Activated B cell treated with CpG ODN at 0.5 μM for 24 hours (primary cell): ENCODE data around the gene REEP6. TPM values are rescaled to one million over a fixed set of nuclear protein-coding genes. Genes with fewer than 3 reads are reported as not detected.

Source experiments
- ATAC-seq: fragments of 200-7000 bp; cut with Tn5 transposase; one replicate; pipeline ENCODE4 v1.10.0; 2021; ENCODE audit warnings: low read depth, mild to moderate bottlenecking, moderate library complexity
- CTCF ChIA-PET: fragments of 350-600 bp; sonication (Branson Sonifier 250); formaldehyde crosslinking; loops from one replicate; lab custom pipeline; 2021; ENCODE audit warnings: antibody characterized with exemption; lab: Charles Lee
- POLR2A ChIA-PET: fragments of 350-600 bp; sonication (Branson Sonifier 250); formaldehyde crosslinking; loops from one replicate; lab custom pipeline; 2021; ENCODE audit warnings: antibody characterized with exemption; lab: Charles Lee
- DNase-seq: peaks from one replicate; pipeline ENCODE4 v3.0.0; 2022
- H3K27ac Mint-ChIP-seq: one replicate; pipeline ENCODE4 v1.8.0; 2020; ENCODE audit warnings: mixed read lengths
- H3K27me3 Mint-ChIP-seq: one replicate; pipeline ENCODE4 v1.8.0; 2021; ENCODE audit warnings: mixed read lengths
- H3K36me3 Mint-ChIP-seq: one replicate; pipeline ENCODE4 v1.8.0; 2021; ENCODE audit warnings: low read depth, mixed read lengths
- H3K4me1 Mint-ChIP-seq: one replicate; pipeline ENCODE4 v1.8.0; 2021; ENCODE audit warnings: mixed read lengths
- H3K4me3 Mint-ChIP-seq: one replicate; pipeline ENCODE4 v1.8.0; 2020; ENCODE audit warnings: mild to moderate bottlenecking, mixed read lengths
- H3K9me3 Mint-ChIP-seq: one replicate; pipeline ENCODE4 v1.8.0; 2020; ENCODE audit warnings: mixed read lengths
- intact Hi-C: fragments of 100-400 bp; cut with micrococcal nuclease; formaldehyde crosslinking; loops from one replicate; pipeline ENCODE4 v1.15.1; 2024
- total RNA-seq: library from RNA; stranded (reverse); gene quantifications from 2 replicates; pipeline ENCODE4 v1.2.3, GENCODE V29; 2022
- TF ChIP-seq, protein P1 (sequence below): fragments of 200-600 bp; IDR thresholded peaks from one replicate; pipeline ENCODE4 v1.8.0; 2022; ENCODE audit warnings: antibody characterized with exemption, mild to moderate bottlenecking

Gene REEP6
- total RNA-seq, 1 donor from 2014 or later = 1.1 TPM

DNA sequence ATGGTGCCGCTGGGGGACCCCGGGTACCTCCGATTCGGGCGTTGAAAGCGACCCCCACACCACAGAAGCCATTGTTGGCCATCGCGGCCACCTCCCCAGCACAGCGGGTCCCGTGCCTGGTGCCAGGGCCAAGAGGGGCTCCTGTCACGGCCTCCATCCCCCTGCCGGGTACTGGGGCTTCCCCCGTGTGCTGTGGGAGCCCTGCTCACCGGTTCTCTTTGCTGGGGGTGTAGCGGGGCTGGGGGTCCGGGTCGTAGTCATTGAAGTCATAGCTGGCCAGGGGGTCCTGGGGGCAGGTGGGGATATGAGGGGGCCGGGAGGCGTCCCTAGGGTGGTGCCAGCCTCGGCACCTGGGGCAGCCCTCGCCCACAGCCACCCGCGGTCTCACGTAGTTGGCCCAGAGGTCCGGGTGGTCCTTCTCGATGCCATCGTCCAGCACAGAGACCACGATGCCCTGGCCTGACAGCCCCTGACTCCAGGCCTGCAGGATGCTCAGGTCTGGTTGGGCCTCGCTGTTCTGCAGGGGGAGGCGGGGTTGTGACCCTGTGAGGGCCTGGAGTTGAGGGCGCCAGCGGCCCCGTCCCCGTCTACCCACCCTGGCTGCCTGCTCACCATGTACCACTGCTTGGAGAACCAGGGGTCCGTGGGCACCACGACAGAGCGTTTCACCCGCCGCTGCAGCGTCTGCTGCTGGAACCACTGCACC lies 3.3 kb upstream of the REEP6 start:
- Mint-ChIP-seq H3K4me1 (peaks cover 12% of the 10 kb centered on the region), H3K36me3 (no peaks in the 10 kb centered on the region), H3K27me3 (peaks cover 5% of the 10 kb centered on the region), H3K27ac (no peak overlapping the region), H3K4me3 (no peak overlapping the region), H3K9me3 (no peaks in the 10 kb centered on the region)
- ChIA-PET POLR2A (no interaction called here), CTCF (no interaction called here)
- TF ChIP-seq, protein P1, sequence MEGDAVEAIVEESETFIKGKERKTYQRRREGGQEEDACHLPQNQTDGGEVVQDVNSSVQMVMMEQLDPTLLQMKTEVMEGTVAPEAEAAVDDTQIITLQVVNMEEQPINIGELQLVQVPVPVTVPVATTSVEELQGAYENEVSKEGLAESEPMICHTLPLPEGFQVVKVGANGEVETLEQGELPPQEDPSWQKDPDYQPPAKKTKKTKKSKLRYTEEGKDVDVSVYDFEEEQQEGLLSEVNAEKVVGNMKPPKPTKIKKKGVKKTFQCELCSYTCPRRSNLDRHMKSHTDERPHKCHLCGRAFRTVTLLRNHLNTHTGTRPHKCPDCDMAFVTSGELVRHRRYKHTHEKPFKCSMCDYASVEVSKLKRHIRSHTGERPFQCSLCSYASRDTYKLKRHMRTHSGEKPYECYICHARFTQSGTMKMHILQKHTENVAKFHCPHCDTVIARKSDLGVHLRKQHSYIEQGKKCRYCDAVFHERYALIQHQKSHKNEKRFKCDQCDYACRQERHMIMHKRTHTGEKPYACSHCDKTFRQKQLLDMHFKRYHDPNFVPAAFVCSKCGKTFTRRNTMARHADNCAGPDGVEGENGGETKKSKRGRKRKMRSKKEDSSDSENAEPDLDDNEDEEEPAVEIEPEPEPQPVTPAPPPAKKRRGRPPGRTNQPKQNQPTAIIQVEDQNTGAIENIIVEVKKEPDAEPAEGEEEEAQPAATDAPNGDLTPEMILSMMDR = no peak
- ATAC-seq = no peak
- intact Hi-C loops = no loop called here
- DNase-seq = no peak

DNA sequence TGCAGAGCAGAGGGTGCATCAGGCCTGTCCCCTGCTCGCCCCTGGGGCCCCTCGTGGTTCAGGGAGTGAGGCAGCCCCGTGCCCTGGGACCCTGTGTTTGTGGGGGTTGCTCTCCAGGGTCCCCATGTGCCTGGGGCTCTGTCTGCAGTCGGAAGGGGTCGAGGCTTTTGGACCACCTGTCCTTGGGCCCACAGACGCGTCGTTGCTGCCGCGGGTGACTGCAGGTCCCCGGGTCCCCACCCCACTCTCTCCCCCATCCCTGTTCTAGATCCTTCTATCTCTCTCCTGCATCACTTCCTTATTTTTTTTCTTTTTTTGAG lies 2.7 kb upstream of the REEP6 start:
- ATAC-seq = no peak
- no peaks in the 10 kb centered on the region for H3K9me3 Mint-ChIP-seq
- H3K27me3 Mint-ChIP-seq = peaks cover 5% of the 10 kb centered on the region
- ChIA-PET POLR2A (no interaction called here), CTCF (no interaction called here)
- H3K4me3 Mint-ChIP-seq = no peak overlapping the region
- TF ChIP-seq, protein P1 = no peak
- no peak for DNase-seq
- peaks cover 12% of the 10 kb centered on the region for H3K4me1 Mint-ChIP-seq
- no peak overlapping the region for H3K27ac Mint-ChIP-seq
- intact Hi-C loops = no loop called here
- H3K36me3 Mint-ChIP-seq = no peaks in the 10 kb centered on the region

DNA sequence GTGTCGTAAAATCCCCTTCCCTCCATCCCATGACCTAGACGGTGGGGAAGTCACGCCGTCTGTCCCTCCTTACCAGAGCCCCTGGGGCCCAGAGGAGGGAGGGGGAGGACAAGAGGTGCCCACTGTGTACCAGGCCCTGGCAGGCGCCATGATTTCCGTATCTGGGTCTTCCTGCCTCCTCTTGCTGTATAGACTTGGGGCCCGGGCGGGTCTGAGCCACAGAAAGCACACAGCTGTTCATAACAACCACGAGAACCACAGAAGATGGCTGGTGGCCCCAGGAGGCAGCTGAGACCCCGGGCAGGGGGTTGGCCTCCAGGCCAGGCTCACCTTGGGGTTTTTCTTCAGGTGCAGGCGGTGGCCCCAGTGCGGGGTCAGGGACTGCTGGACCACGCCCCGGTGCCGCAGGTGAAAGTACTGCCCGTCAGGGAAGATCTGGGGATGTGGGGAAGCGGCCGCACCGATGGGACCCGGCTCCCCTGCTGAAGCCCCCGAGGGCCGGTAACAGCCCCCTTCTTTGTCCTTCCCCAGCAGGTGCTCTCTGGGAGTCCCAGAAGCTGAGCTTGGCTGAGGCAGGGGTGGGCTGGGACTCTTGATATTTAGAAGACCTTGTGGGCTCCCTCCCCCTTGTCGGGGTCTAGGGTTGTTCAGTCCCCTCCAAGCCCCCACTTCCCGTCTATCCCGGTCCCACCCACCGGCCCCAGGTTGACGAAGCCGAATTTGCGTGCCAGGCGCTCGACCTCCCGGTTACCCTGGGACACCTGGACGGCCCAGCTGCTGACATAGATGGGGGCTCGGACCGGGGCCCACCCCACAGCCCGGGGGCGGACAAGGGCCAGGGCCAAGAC lies 1.3 kb upstream of the REEP6 start:
- DNase-seq (no peak), ATAC-seq (no peak)
- TF ChIP-seq, protein P1 = no peak
- H3K36me3 Mint-ChIP-seq = no peaks in the 10 kb centered on the region
- peak overlapping the region; percentile 50 for H3K4me3 Mint-ChIP-seq
- H3K27me3 Mint-ChIP-seq = peaks cover 5% of the 10 kb centered on the region
- POLR2A ChIA-PET = interaction anchor here (1.9 kb wide), 1 partner anchor 16 kb away, joined by 5 read pairs; no protein-coding TSS in a partner anchor
- H3K27ac Mint-ChIP-seq = no peak overlapping the region
- CTCF ChIA-PET = no interaction called here
- intact Hi-C loops = loop anchor here (1.0 kb wide), 3 partner anchors 10 to 51 kb away; partner anchors contain the start of genes C19orf25 and RPS15
- H3K9me3 Mint-ChIP-seq = no peaks in the 10 kb centered on the region
- peaks cover 12% of the 10 kb centered on the region for H3K4me1 Mint-ChIP-seq

DNA sequence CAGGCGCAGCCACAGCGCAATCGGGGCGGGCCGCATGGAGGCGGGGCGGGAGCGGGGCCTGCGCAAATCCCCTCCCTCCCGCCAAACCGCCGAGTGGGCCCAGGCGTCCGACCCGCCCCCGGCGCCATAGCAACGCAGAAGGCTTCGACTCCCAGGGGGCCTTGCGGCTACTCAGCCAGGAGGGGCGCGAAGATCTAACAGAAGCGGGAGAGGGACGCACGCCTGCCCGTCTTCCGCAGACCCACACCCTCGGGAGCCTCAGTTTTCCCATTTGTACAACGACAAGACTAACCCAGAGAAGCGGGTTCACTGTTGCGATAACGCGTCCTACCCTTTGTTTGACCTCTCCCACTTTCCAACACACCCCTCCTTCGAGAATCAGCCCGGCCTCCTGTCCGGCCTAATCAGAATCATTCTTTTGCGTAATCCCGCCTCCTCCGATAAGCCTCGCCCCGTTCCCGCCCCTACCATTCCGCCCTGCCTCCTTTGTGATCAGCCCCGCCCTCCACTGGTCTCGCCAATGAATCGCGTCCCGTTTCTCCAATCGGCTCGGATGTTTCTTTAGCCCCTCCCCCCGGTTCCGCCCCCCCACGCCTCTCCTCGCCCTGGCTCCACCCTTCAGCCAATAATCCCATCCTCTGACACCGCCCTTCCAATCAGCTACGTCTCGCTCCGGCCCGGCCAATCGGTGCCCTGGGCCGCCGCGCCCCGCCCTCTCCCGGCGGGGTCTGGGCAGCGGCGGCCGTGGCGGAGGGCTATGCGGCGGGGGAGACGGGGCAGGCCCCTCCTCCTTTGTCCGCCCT lies 469 bp upstream of the REEP6 start, which contains the start of gene PCSK4:
TSS of gene PCSK4 (minus strand) at position 40 of the 803 bp plus-strand sequence. CDS start at position 36, 4 bp downstream.
- Mint-ChIP-seq H3K4me3 (peak within 1 kb of the TSS; percentile 89), H3K9me3 (no peaks in the 10 kb centered on the region), H3K4me1 (peaks cover 12% of the 10 kb centered on the region), H3K27ac (peak within 1 kb of the TSS; percentile 88), H3K36me3 (no peaks in the 10 kb centered on the region), H3K27me3 (peaks cover 5% of the 10 kb centered on the region)
- ChIA-PET CTCF (no interaction called here), POLR2A (interaction anchor here (0.5 to 1.9 kb wide), 14 partner anchors 13 to 662 kb away, joined by 3 to 10 read pairs (median 5); partner anchors contain the start of genes CIRBP and FAM174C)
- ATAC-seq (peak; percentile 83), DNase-seq (peak; percentile 94)
- intact Hi-C loops = loop anchor here (1.0 kb wide), 3 partner anchors 11 to 52 kb away; partner anchors contain the start of genes C19orf25 and RPS15
- TF ChIP-seq, protein P1 = no peak
